Left ventricle myocardium inferior (tissue), 1 donor: ENCODE results near the gene DGCR8. TPM values are rescaled to one million over a fixed set of nuclear protein-coding genes. Genes with fewer than 3 reads are reported as not detected.

Source experiments
- DNase-seq: peaks from one replicate; pipeline ENCODE4 v3.0.0-alpha.2; 2020
- H3K27ac ChIP-seq: fragments of 200-600 bp; replicated peaks from 2 replicates; pipeline ENCODE4 v1.8.0; 2021
- H3K27me3 ChIP-seq: fragments of 200-600 bp; 2 replicates; pipeline ENCODE4 v1.8.0; 2021; ENCODE audit warnings: low read depth
- H3K36me3 ChIP-seq: fragments of 200-600 bp; 2 replicates; pipeline ENCODE4 v1.8.0; 2021
- H3K4me1 ChIP-seq: fragments of 200-600 bp; 2 replicates; pipeline ENCODE4 v1.8.0; 2021
- H3K4me3 ChIP-seq: fragments of 200-600 bp; 2 replicates; pipeline ENCODE4 v1.8.0; 2021; ENCODE audit warnings: mild to moderate bottlenecking, moderate library complexity
- H3K9me3 ChIP-seq: fragments of 200-600 bp; replicated peaks from 2 replicates; pipeline ENCODE4 v1.8.0; 2021
- intact Hi-C: fragments of 100-400 bp; cut with micrococcal nuclease; formaldehyde crosslinking; loops from one replicate; pipeline ENCODE4 v1.11.0; 2022
- total RNA-seq: library from RNA; stranded (reverse); fragmentation: NEBNext Ultra II Directional; extraction: Animal tissue kit (Norgen Biotek cat#: 25700); gene quantifications from one replicate; pipeline ENCODE4 v1.2.1, GENCODE V29; 2021
- TF ChIP-seq, protein P1 (sequence below): fragments of 200-600 bp; IDR thresholded peaks from 2 replicates; pipeline ENCODE4 v1.8.0; 2021; ENCODE audit warnings: antibody characterized with exemption, mild to moderate bottlenecking, borderline replicate concordance
- donor health status: DM: no; HTN: yes; CAD: no; lungs with severe emphysema.

DGCR8 gene
- total RNA-seq, 1 donor from 2014 or later: 16.8 TPM

DNA sequence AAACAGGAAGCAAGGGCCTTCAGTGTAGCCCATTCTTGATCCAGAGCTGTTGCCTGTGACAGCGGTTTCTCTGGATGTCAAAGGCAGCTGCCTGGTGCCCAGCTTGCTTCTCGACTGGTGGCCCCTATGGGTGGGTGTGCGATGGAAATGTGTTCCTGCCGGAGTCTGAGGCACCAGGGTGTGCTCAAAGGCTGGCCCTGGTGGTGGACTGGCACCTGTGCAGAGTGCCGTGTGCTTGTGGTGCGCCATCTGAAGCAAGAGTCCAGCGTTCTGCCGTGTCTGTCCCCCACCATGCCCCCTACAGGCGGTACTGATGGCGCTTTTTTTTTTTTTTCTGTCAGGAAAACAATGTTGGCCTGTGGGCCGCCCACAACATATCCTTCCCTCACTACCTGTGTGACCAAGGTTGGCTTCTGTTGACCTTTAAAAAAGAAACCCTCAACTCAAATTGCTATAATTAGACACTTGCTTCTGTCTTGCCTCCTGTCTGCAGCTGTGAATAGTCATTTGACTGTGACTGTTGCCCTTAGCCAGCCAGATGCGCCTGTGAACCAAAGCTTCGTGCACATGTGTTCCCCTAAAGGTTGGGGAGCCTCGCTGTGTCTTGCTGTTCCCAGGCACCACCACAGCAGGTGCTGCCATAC is 31.1 kb downstream of the DGCR8 start:
- peaks cover 90% of the 10 kb centered on the region for H3K36me3 ChIP-seq

DNA sequence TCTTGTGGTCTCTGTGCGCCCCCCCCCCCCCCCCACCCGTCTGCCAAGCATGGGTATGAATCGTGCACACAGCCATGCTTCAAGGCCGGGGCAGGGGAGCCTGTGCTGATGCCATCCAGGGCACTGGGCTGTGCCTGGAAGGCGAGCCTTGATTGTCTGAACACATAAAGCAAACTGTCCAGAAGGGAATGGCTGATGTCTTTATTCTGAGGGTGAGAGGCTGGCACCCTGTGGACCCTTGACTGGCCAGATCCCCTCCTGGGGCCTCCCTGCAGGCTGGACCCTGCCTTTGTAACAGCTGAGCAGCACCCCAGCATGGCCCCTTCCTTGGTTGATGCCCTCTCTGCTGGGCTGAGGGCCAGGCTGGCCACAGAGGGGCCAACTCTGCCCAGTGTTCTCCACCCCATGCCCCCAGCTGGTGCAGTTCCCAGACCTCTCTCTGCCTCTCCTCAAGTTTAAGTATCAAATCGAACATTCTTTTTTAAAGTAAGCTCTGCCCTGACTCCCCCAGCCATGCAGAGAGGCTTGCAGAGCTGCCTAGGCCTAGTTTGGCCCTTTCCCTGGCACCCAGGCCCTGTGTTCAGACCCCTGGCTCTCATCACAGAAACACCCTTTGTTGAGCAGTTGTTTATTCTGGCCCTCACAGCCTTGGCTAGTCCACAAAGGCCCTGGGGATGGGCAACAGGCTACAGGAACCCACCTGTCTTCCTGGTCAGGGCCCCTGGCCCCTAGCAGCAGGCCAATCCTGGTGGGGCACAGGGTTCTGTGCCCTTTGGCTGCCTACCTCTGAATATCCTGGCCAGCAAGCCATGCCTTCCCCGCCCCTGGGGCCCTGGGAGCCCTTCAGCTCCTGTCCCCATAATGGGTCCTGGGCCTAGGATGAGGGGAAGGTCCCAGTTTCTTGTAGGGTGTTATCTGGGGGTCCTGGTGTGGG is 31.9 kb downstream of the DGCR8 start:
- peaks cover 82% of the 10 kb centered on the region for H3K36me3 ChIP-seq
- H3K9me3 ChIP-seq: no peaks in the 10 kb centered on the region
- TF ChIP-seq, protein P1, sequence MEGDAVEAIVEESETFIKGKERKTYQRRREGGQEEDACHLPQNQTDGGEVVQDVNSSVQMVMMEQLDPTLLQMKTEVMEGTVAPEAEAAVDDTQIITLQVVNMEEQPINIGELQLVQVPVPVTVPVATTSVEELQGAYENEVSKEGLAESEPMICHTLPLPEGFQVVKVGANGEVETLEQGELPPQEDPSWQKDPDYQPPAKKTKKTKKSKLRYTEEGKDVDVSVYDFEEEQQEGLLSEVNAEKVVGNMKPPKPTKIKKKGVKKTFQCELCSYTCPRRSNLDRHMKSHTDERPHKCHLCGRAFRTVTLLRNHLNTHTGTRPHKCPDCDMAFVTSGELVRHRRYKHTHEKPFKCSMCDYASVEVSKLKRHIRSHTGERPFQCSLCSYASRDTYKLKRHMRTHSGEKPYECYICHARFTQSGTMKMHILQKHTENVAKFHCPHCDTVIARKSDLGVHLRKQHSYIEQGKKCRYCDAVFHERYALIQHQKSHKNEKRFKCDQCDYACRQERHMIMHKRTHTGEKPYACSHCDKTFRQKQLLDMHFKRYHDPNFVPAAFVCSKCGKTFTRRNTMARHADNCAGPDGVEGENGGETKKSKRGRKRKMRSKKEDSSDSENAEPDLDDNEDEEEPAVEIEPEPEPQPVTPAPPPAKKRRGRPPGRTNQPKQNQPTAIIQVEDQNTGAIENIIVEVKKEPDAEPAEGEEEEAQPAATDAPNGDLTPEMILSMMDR: no peak
- peak overlapping the region; percentile 3 for H3K27ac ChIP-seq
- H3K27me3 ChIP-seq: no peaks in the 10 kb centered on the region
- no peak overlapping the region for H3K4me3 ChIP-seq
- intact Hi-C loops: no loop called here
- peaks cover 30% of the 10 kb centered on the region for H3K4me1 ChIP-seq
- peak; percentile 13 for DNase-seq

More for the DNA sequence above, 31.1 kb downstream of the DGCR8 start:
- no peaks in the 10 kb centered on the region for H3K27me3 ChIP-seq
- H3K9me3 ChIP-seq: no peaks in the 10 kb centered on the region
- H3K4me1 ChIP-seq: peaks cover 22% of the 10 kb centered on the region
- intact Hi-C loops: no loop called here
- H3K4me3 ChIP-seq: no peak overlapping the region
- DNase-seq: peak; percentile 6
- TF ChIP-seq, protein P1: peak; percentile 42
- H3K27ac ChIP-seq: peak overlapping the region; percentile 36

DNA sequence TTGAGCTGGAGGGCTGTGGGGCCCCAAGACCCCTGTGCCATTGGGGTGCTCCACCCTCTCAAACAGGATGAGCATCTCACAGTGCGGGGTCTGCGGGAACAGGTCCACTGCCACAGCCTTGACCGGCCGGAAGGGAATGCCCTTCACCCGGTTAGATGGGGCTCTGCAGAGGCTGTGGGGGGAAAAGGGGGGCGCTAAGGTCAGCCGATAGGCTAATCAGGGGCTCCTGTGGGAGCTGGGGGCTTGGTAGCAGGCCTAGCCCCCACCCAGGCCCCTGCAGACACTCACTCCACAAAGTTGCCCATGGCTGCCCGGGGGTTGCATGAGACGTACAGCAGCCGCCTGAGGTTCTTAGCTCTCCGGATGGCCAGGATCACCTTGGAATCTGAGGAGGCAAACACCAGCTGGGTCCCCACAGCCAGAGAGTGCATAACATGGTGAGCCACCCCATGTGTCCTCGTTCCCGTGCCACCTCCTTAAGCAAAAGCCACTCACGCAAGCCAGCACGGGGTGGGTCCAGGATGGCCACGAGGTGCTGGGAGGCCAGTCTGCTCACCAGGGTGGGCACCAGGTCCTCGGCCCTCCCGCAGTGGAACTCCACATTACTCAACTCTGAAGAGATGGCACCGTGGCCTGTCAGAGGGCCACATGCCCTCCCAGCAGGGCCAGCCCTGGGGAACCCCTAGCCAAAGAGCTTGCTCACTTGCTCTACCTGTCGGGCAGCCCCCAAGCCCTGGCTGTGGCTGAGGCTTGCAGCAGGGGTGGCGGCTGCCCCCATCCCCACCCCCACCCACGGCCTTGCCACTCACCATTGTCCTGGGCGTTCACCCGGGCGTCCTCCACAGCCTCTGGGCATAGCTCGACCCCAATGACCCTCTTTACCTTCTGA is 32.8 kb downstream of the DGCR8 start:
- Histone ChIP-seq H3K9me3 (no peaks in the 10 kb centered on the region), H3K27ac (no peak overlapping the region), H3K27me3 (no peaks in the 10 kb centered on the region), H3K4me1 (peaks cover 32% of the 10 kb centered on the region), H3K36me3 (peaks cover 73% of the 10 kb centered on the region), H3K4me3 (no peak overlapping the region)
- intact Hi-C loops: no loop called here
- TF ChIP-seq, protein P1: no peak
- DNase-seq: peak; percentile 11

DNA sequence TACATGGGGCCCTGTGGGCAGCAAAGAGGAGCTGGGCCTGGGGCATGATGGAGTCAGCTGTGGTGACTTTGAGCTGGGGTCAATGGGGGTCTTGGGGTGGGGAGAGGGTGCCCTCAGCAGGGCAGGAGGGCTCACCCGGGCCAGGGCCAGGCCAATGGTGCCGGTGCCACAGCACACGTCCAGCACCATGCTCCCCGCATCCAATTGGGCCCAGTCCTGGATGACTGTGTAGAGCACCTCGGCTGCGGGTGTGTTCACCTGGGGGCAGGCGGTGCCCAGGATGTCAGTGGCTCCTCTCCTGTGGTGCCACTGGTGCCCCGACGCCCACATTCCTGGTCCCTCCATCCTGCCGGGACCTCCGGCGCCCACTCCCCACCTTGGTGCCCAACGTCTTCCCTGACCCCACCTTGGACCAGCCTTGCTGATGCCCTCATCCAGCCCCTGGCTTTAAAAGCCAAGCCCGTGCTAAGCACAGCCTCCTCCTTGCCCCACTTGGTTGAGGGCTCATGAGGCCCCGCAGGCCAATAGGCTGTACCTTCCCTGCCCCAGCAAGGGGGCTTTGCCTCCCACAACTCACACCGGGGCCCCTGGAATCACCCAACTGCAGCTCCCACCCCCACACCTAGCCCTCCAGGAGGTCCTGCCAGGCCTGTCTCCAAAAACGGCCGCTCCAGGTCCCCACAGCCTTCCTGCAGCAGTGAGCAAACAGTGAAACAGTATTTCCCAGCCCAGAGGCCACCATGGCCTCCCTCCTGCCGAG is 33.7 kb downstream of the DGCR8 start:
- peak; percentile 19 for DNase-seq
- no peak overlapping the region for H3K27ac ChIP-seq

More for the DNA sequence above, 33.7 kb downstream of the DGCR8 start:
- H3K4me3 ChIP-seq: no peak overlapping the region
- intact Hi-C loops: no loop called here
- no peaks in the 10 kb centered on the region for H3K27me3 ChIP-seq
- H3K9me3 ChIP-seq: no peaks in the 10 kb centered on the region
- TF ChIP-seq, protein P1: no peak
- H3K36me3 ChIP-seq: peaks cover 64% of the 10 kb centered on the region
- H3K4me1 ChIP-seq: peaks cover 41% of the 10 kb centered on the region
